OCI-M2 (cell line): ENCODE measurements around the gene GPATCH2.
"Not testable (repeated sequence)": the region's sequence is repeated elsewhere in the genome, so short reads cannot be mapped to it uniquely, and the experiment has no call there.

Source experiments
- DNase-seq: peaks from one replicate; lab custom pipeline; 2025; ENCODE audit not compliant: unreplicated experiment; lab: John Stamatoyannopoulos, UW

The GPATCH2 gene

GRCh38 chr1:217456261-217456660, 174.6 kb downstream of the GPATCH2 start:
- no peak for DNase-seq

- DNase-seq = peak; percentile 27
Observed at GRCh38 chr1:217453816-217454215, 177.1 kb downstream of the GPATCH2 start.

- no peak for DNase-seq
Observed at GRCh38 chr1:217449370-217449769, 181.5 kb downstream of the GPATCH2 start.

GRCh38 chr1:217443845-217444244, 187.0 kb downstream of the GPATCH2 start:
- DNase-seq = no peak

GRCh38 chr1:217437376-217437775, 193.5 kb downstream of the GPATCH2 start:
- no peak for DNase-seq

- DNase-seq = no peak
Observed at GRCh38 chr1:217435204-217435603, 195.7 kb downstream of the GPATCH2 start.

- DNase-seq = no peak
Observed at GRCh38 chr1:217433664-217434063, 197.2 kb downstream of the GPATCH2 start.

- DNase-seq = no peak
Observed at GRCh38 chr1:217432339-217432738, 198.6 kb downstream of the GPATCH2 start.

GRCh38 chr1:217431395-217431794, 199.5 kb downstream of the GPATCH2 start:
- no peak for DNase-seq

GRCh38 chr1:217425422-217425821, 205.5 kb downstream of the GPATCH2 start:
- DNase-seq = no peak

- no peak for DNase-seq
Observed at GRCh38 chr1:217419194-217419551, 211.7 kb downstream of the GPATCH2 start.

- DNase-seq = no peak
Observed at GRCh38 chr1:217418269-217419193, 212.4 kb downstream of the GPATCH2 start.

- DNase-seq = no peak
Observed at GRCh38 chr1:217417363-217417762, 213.5 kb downstream of the GPATCH2 start.

GRCh38 chr1:217407534-217408001, 223.3 kb downstream of the GPATCH2 start:
- DNase-seq = no peak

GRCh38 chr1:217403026-217403720, 227.7 kb downstream of the GPATCH2 start:
- no peak for DNase-seq

GRCh38 chr1:217402301-217402700, 228.6 kb downstream of the GPATCH2 start:
- DNase-seq = no peak

- no peak for DNase-seq
Observed at GRCh38 chr1:217393896-217394295, 237.0 kb downstream of the GPATCH2 start.

- DNase-seq = no peak
Observed at GRCh38 chr1:217392441-217392840, 238.4 kb downstream of the GPATCH2 start.

- no peak for DNase-seq
Observed at GRCh38 chr1:217389895-217390294, 241.0 kb downstream of the GPATCH2 start.

GRCh38 chr1:217388522-217389065, 242.3 kb downstream of the GPATCH2 start:
- DNase-seq = no peak

GRCh38 chr1:217381773-217382172, 249.1 kb downstream of the GPATCH2 start:
- DNase-seq = not testable (repeated sequence)

- DNase-seq = not testable (repeated sequence)
Observed at GRCh38 chr1:217379804-217380203, 251.1 kb downstream of the GPATCH2 start.
